Measurements from ENCODE around the gene CCDC70.
"Not testable (repeated sequence)": the region's sequence is repeated elsewhere in the genome, so short reads cannot be mapped to it uniquely, and the experiment has no call there.

CCDC70 gene

DNA sequence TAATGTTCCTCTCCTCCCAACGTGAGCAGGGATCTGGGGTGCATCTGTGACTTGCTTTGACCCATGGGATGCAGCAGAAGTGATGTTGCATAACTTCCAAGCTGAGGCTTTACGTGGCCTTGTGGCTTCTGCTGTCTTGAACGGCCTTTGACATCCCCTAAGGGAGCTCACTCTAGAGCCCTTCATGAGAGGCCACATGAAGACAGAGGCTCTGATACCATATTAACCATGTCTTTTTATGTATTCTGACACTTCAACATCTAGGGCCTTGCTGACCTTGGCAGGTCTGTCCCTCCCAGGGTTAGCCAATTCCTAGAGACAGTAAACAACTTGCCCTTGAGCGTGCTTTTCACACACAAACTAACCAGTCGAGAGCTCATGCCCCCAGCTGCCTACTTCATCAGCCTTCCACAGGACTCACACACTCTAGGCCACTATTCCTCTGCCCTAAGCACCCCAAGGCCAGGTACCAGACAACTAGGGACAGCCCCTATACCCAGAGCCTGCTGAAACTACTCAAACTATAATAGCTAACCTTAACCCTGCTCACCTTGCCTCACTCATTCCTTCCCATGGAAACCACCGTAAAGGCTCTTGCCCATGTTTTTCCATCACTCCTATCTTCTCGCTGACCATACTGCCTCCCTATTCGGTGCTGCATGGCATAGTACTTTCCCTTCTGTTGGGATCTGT is 45.4 kb downstream of the CCDC70 start:
- no peak for DNase-seq (ENCODE audit: low read depth, low spot score)

DNA sequence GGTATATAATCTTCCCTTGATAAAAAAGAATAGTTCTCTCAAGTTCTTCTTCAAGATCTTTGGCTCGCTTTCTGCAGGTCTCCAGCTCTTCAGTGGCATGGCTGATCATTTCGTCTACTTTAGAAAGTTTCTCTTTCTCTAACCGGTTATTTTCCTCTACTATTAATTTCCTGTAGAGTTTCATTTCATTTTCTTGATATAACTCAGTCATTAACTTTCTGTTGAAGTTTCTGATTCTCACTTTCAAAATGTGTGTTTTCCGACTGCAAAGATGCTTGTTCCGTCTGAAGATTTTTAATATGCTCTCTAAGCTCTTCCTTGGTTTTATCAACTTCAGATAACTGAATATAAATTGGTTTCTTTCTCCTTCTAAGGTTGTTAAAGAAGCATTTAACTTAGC is 47.5 kb downstream of the CCDC70 start:
- not testable (repeated sequence) for DNase-seq (ENCODE audit: low read depth, low spot score)

DNA sequence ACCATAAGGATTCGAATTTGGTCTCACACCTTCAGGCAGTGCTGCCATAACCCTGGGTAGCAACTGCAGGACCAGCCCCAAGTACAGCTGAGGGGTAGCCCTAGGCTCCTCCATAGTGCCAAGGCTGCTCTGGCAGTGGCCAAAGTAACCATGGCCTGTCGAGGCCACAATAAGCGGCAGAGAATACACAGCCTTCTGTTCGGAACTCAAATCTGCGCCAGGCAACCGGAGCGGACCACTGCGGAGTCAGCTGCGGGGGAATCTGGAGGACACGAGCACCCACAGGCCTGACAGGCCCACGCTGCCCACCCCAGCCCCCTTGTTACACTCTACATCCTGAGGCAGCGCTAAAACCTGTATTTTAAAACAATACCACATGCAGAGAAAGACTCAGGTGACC is 48.7 kb downstream of the CCDC70 start:
- no peak for DNase-seq (ENCODE audit: low read depth, low spot score)

GRCh38 chr13:51912091-51912490 is 50.3 kb downstream of the CCDC70 start:
- no peak for DNase-seq (ENCODE audit: low read depth, low spot score)

DNA sequence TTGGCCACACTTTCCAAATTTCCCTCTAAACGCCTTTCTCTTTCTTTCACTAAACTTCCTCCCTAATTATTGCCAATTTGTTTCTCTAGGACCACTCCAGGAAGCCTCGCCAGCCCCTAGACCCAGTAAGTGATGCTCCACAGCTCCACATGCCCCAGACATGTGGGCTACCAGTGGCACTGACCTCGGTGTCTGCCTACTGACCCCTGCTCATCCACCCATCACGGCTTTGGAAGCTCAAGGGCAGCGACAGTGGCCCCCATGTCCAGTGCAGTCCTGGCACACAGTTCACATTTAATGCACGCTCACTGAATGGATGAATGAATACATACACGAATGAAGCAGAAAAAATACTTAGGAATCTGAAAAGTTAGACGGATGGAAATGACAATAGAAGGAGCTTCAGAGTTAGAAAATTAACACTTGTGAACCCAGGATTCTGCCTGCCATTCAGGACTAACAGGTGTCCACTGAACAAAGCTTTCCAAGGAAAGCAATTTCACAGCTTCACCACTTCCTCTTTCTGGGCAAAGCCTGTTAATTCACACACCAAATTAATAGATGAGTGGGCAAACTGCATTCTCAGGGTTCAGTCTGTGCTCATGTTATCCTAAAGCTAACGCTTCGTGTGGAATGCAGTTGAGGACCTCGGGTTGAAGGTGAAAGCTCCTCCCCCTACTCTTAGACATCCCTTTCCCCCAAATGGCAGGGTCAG is 50.9 kb downstream of the CCDC70 start:
- DNase-seq (ENCODE audit: low read depth, low spot score): no peak

GRCh38 chr13:51913421-51914136 is 51.8 kb downstream of the CCDC70 start:
- no peak for DNase-seq (ENCODE audit: low read depth, low spot score)

- DNase-seq (ENCODE audit: low read depth, low spot score): no peak
These were observed 52.3 kb downstream of the CCDC70 start for GRCh38 chr13:51914137-51914493.

Measured in activated naive CD8-positive, alpha-beta T cell treated with anti-CD3 and anti-CD28 coated beads, Interleukin-2, amount 50 U/mL, for 16 hours (primary cell).